Breast epithelium (tissue), 3 donors: ENCODE data around the gene FXYD4.

Experiments
- CTCF ChIP-seq, 3 donors: fragments of 450-650 bp; IDR thresholded peaks; one replicate each; pipeline ENCODE4 v1.5.1; 2016 to 2017; ENCODE audit warnings: antibody characterized with exemption in 3 of 3, mild to moderate bottlenecking in 3 of 3, moderate library complexity in 3 of 3
- POLR2A ChIP-seq: fragments of 450-650 bp; IDR thresholded peaks from one replicate; pipeline ENCODE4 v1.6.1; 2016; ENCODE audit warnings: antibody characterized with exemption, mild to moderate bottlenecking, moderate library complexity

DNA sequence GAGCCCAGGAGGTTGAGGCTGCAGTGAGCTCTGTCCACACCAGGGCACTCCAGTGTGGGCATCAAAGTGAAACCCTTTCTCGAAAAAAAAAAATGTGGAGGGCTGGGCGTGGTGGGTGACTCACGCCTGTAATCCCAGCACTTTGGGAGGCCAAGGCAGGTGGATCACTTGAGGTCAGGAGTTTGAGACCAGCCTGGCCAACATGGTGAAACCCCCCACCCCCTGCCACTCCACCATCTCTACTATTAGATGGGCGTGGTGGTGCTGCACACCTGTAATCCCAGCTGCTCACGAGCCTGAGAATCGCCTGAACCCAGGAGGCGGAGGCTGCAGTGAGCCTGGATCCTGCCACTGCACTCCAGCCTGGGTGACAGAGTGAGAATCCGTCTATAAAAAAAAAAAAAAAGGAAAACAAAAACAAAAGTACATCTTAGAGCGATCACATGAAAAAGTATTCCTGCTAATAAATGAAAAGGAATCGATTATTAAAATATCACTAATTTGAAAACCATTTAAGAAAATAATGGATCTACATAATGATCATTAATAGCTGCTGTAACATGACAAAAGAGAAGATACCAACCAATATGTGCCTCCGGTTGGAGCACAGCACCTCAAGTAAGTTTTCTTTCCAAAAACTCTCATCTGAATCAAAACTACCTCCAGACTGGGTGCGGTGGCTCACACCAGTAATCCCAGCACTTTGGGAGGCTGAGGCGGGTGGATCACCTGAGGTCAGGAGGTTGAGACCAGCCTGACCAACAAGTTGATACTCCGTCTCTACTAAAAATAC lies 32.7 kb downstream of the FXYD4 start:
- TF ChIP-seq CTCF (IDR thresholded peaks at IDR 0.05) (no peak), POLR2A (no peak)
